HL-60/S4 treated with phorbol 12-myristate 13-acetate at 8.2 ng/mL for 4 days and 3 days (cell line): Measurements from ENCODE around the gene BCAM.
"Not testable (repeated sequence)": the region's sequence is repeated elsewhere in the genome, so short reads cannot be mapped to it uniquely, and the experiment has no call there.

Source experiments
- in situ Hi-C: fragments of 300-500 bp; cut with MboI; formaldehyde crosslinking; loops from 2 replicates; pipeline ENCODE4 v1.15.0; 2022; ENCODE audit warnings: low sequenced_read_pairs

The BCAM gene

DNA sequence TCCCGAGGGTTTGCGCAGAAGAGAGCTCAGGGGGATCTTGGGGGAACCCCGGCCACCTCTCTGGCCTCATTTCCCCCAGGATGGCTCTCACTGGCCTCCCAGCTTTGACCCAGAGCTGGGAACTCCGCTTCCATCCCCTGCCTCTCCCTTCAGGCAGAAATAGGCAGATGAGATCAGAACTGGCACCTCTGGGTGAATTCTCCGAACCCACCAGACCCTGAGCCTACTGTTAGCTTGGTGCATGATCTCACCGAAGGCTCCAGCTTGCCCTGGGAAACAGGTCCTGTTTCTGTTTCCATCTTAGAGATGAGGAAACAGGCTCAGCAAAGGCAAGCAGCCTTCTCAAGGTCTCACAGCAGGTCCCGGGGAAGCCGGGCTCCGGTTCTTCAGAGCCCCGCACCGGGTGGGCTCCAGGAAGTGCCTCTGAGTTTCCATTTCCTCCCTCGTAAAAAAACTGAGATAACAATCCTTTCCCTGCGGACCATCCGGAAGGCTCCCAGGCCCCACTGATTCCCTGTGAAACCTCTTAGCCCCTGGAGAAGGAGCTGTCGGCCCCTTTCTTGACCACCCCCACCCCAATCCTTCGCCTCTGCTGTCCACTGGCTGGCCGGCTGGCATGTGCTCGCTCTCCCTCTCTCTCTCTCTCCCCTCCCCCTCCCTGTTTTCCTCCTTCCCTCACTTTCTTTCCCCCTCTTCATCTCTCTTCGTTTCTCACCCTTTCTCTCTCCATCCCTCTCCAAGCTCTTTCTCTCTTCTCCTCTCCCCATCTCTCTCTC, 39.3 kb downstream of the BCAM start:
- in situ Hi-C loops = no loop called here

DNA sequence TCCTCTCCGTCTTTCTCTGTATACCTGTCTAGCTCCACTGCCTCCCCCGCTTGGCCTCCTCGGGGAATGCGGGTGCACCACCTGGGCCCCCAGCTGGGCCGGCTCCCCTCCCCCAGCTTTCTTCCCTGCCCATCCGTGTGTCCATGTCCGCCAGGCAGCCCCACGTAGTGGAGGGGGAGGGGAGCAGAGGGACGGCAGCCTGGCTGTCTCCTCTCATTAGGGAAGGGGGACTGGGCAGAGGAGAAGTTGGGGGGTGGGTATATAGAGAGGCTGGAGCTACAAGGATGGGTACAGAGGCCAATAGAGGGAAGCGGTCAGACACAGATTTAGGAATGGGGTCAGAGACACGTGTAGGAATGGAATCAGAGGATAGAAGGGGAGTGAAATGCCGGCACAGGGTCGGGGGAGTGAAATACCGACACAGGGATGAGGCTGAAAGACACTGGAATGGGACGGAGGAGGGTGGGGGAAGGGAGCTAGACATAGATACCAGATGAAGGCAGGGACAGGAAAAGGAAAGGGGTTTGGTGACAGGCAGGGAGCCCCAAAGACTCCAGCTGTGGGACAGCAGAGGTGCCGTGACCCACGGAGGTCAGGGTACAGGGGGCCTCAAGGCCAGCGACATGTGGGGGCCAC, 40.0 kb downstream of the BCAM start:
- in situ Hi-C loops = no loop called here

DNA sequence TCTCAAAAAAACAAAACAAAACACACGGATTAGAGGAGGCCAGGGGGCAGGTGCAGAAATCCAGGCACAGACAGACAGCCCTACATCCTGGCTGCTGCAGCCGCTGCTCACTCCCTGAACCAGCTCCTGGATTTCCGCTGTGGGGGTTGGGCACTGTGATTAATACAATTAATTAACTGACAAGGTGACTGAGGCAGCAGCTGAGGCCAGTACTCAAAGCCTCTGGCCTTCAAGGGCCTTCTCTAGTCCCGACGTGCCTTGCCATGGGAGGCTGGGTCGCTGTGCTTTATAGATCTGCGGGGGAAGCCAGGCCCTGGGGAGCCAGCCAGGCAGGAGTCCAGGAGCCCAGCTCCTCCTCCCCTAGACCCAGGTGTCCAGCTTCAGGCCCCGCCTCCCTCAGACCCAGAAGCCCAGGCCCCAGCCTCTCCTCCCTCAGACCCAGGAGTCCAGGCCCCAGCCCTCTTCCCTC, 41.8 kb downstream of the BCAM start:
- in situ Hi-C loops = no loop called here

DNA sequence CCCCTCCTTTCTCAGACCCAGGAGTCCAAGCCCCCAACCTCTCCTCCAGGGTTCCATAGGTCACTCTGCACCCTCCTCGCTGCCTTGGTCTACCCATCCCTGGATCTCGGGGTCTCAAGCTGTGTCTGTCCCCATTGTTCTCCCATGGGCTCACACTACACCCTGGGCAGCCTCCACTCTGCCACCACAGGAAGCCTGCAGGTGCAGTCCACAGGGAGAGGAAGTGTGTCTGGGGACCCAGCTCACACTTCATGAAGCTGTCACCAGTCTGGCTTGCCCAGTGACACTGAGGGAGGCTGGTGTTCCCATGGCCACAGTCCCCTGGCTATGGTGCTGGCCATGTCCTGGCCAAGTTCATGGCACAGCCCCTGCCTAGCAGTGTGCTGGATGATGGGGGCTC, 42.5 kb downstream of the BCAM start:
- in situ Hi-C loops = no loop called here

DNA sequence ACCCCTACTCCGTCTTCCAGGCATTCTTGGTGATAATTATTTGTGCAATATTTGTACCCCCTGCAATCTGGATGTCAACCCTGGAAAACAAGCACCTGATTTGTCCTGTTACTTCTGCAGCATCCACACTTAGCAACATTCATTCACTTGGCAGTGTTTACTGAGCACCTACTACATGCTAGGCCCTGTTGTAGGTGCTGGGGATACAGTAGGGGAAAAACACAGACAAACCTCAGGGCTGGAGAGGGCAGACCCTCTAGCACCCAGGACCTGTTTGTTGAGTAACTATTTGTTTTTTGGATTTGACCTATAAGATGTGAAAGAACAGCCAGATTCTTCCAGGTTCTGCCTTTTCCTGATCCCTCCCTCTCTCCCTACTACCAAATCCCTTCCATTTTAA, 46.7 kb downstream of the BCAM start:
- in situ Hi-C loops = no loop called here

DNA sequence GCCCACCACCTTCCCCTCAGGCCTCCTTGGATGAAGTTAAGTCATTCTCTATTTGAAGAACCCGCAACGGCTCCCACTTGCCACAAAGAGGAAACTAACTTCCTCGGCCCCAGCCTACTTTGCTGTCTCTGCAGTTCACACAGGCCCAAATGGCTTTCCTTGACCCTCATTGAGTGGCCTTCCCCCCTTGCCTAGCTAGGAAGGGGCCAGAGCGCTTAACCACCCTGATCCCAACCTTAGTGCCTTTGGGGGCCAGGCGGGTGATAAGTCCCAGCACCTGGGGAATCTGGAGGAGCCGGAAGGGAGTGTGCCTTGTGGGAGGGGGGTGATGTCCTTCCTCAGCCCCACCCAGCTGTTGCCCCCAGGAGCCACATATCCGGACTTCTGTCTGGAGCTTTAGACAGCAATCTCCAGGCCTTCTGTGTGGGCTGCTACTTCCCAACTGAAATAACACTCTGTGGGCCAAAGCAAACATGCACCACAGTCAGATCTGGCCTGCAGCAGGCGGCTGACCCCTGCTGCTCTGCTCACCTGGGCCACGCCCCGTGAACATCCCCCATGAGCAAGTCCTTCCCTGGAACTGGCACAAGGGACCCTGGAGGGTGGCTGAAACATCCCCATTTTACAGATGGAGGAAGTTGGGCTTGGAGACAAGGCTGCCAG, 47.6 kb downstream of the BCAM start:
- in situ Hi-C loops = no loop called here

DNA sequence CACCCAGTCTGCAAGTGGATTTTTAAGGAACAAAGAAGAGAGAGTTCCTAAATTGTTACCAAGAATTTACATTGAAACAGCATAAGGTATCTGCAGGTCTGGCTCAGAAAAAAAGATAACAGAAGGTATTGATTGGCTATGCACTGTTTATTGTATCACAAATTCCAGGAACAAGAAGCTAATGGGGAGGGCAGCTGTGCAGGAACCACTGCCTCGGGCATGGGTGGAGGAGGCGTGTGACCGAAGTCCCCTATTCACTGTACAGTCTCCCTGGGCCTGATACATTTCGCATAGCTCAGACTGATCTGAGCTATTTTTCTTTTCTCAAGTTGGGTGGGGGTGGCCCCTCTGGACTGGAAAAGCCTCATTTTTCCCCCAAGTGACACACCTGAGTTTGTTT, 48.9 kb downstream of the BCAM start:
- in situ Hi-C loops = no loop called here

DNA sequence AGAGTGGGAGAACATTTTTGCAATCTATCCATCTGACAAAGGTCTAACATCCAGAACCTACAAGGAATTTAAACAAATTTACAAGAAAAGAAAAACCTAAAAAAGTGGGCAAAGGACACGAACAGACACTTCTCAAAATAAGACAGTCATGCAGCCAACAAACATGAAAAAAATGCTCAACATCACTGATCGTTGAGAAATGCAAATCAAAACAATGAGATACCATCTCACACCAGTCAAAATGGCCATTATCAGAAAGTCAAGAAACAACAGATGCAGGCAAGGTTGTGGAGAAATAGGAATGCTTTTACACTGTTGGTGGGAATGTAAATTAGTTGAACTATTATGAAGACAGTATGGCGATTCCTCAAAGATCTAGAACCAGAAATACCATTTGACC, 52.7 kb downstream of the BCAM start:
- in situ Hi-C loops = not testable (repeated sequence)

DNA sequence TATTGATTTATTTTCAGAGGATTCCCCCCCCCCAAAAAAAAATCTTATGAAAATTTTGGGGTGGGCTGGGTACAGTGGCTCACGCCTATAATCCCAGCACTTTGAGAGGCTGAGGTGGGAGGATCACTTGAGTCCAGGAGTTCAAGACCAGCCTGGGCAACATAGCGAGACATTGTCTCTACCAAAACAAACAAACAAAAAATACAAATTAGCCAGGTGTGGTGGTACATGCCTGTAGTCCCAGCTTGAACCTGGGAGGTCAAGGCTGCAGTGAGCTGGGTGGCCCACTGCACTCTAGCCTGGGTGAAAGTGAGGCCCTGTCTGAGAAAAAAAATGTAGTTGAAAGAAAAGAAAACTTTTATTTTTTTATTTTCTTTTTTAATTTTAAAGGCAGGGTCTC, 55.1 kb downstream of the BCAM start:
- in situ Hi-C loops = no loop called here

DNA sequence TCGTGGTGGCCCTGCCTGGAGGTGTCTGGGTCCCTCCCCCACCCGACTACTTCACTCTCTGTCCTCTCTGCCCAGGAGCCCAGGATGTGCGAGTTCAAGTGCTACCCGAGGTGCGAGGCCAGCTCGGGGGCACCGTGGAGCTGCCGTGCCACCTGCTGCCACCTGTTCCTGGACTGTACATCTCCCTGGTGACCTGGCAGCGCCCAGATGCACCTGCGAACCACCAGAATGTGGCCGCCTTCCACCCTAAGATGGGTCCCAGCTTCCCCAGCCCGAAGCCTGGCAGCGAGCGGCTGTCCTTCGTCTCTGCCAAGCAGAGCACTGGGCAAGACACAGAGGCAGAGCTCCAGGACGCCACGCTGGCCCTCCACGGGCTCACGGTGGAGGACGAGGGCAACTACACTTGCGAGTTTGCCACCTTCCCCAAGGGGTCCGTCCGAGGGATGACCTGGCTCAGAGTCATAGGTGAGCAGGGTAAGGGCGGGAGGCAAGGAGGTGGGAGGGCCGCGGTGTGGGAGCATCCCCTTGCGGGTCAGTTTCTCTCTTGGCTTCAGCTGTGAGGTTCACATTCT, 56.4 kb downstream of the BCAM start:
- in situ Hi-C loops = no loop called here

DNA sequence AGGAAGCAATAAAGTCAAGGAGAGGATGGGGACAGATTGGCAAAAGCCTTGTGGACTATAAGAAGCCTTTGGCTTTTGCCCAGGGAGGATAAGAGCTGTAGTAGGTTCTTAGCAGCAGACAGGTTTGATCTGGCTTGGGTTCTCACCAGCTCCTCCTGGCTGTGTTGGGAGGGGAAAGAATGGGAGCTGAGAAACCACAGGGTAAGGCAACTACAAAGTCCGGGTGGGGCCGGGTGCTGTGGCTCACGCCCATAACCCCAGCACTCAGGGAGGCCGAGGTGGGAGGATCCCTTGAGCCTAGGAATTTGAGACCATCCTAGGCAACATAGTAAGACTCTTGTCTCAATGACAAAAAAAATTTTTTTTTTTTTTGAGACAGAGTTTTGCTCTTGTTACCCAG, 57.8 kb downstream of the BCAM start:
- in situ Hi-C loops = no loop called here

DNA sequence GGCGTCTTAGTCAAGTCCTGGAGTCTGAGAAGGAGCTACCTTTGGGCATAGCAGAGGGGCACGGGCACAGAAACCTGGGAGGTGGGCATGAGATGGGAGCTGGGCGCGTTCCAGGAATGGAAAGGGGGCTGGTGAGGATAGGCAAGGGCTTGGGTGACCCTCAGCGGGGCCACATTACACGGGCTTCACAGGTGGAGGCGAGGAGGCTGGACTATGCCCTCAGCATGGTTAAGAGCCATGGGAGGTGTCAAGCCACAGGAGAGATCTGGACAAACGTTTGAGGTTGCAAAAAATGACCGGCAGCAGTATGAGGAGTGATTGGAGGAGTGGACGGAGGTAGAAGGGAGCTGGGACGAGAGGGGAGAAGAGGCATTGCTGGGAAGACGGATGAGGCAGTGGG, 58.7 kb downstream of the BCAM start:
- in situ Hi-C loops = no loop called here

DNA sequence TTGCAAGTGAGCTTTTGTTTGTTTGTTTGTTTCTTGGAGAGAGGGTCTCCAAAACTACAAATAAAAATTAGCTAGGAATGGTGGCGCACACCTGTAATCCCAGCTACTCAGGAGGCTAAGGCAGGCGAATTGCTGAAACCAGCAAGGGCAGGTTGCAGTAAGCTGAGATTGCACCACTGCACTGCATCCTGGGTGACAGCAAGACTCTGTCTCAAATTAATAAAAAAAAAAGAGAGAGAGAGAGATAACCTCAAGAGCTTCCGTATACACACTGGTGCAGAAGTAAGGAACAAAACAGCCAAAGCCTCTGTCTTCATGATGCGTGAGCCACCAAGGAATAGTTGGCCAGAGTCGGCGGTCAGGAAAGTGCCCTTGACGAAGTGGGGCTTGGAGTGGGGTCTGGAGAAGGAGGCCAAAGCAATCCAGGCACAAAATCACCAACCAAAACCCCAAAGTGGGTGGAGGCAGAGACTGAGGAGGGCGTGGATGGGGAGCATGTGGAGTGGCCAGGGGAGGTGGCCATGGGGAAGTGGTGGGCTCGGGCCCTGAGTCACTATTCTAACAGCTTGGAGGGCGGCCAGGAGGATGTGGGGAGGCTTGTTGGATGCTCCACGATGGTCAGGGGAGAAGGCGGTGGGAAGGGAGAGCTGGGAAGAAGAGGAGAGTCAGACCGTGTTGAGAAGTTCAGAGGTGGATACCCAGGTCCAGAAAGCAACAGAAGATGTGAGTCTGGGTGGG, 61.0 kb downstream of the BCAM start:
- in situ Hi-C loops = no loop called here
